Measurements from ENCODE around the gene GLP1R.

Gene GLP1R

GRCh38 chr6:39035681-39036080 lies 12.9 kb upstream of the GLP1R start:
- Histone ChIP-seq H3K36me3 (ENCODE audit: control insufficient read depth, insufficient read depth, low read length) (no peaks in the 10 kb centered on the region), H3K4me3 (replicated peaks; ENCODE audit: low read depth, low read length) (no peak overlapping the region), H3K27me3 (replicated peaks; ENCODE audit: control insufficient read depth, insufficient read depth, low read length) (peaks cover 2% of the 10 kb centered on the region)
- DNase-seq (ENCODE audit: extremely low read depth, insufficient read length): no peak
- TF ChIP-seq CTCF (IDR thresholded peaks at IDR 0.05; ENCODE audit: insufficient read depth, low read length, poor library complexity, severe bottlenecking): no peak

- H3K36me3 ChIP-seq (ENCODE audit: control insufficient read depth, insufficient read depth, low read length): no peaks in the 10 kb centered on the region
- peak; percentile 43 for DNase-seq (ENCODE audit: extremely low read depth, insufficient read length)
- peaks cover 2% of the 10 kb centered on the region for H3K27me3 ChIP-seq (replicated peaks; ENCODE audit: control insufficient read depth, insufficient read depth, low read length)
- TF ChIP-seq CTCF (IDR thresholded peaks at IDR 0.05; ENCODE audit: insufficient read depth, low read length, poor library complexity, severe bottlenecking): no peak
- H3K4me3 ChIP-seq (replicated peaks; ENCODE audit: low read depth, low read length): no peak overlapping the region
Measured at GRCh38 chr6:39037082-39037508, 11.5 kb upstream of the GLP1R start.

- Histone ChIP-seq H3K4me3 (replicated peaks; ENCODE audit: low read depth, low read length) (no peak overlapping the region), H3K27me3 (replicated peaks; ENCODE audit: control insufficient read depth, insufficient read depth, low read length) (peaks cover 2% of the 10 kb centered on the region), H3K36me3 (ENCODE audit: control insufficient read depth, insufficient read depth, low read length) (no peaks in the 10 kb centered on the region)
- TF ChIP-seq CTCF (IDR thresholded peaks at IDR 0.05; ENCODE audit: insufficient read depth, low read length, poor library complexity, severe bottlenecking): no peak
- no peak for DNase-seq (ENCODE audit: extremely low read depth, insufficient read length)
Measured at GRCh38 chr6:39037707-39038106, 10.9 kb upstream of the GLP1R start.

GRCh38 chr6:39040080-39040673 lies 8.4 kb upstream of the GLP1R start:
- DNase-seq (ENCODE audit: extremely low read depth, insufficient read length): no peak
- Histone ChIP-seq H3K4me3 (replicated peaks; ENCODE audit: low read depth, low read length) (no peak overlapping the region), H3K27me3 (replicated peaks; ENCODE audit: control insufficient read depth, insufficient read depth, low read length) (peaks cover 2% of the 10 kb centered on the region), H3K36me3 (ENCODE audit: control insufficient read depth, insufficient read depth, low read length) (no peaks in the 10 kb centered on the region)
- no peak for TF ChIP-seq CTCF (IDR thresholded peaks at IDR 0.05; ENCODE audit: insufficient read depth, low read length, poor library complexity, severe bottlenecking)

GRCh38 chr6:39041072-39041471 lies 7.5 kb upstream of the GLP1R start:
- Histone ChIP-seq H3K36me3 (ENCODE audit: control insufficient read depth, insufficient read depth, low read length) (no peaks in the 10 kb centered on the region), H3K27me3 (replicated peaks; ENCODE audit: control insufficient read depth, insufficient read depth, low read length) (peaks cover 2% of the 10 kb centered on the region), H3K4me3 (replicated peaks; ENCODE audit: low read depth, low read length) (no peak overlapping the region)
- no peak for DNase-seq (ENCODE audit: extremely low read depth, insufficient read length)
- no peak for TF ChIP-seq CTCF (IDR thresholded peaks at IDR 0.05; ENCODE audit: insufficient read depth, low read length, poor library complexity, severe bottlenecking)

GRCh38 chr6:39043776-39044175 lies 4.8 kb upstream of the GLP1R start:
- no peak for DNase-seq (ENCODE audit: extremely low read depth, insufficient read length)
- H3K36me3 ChIP-seq (ENCODE audit: control insufficient read depth, insufficient read depth, low read length): no peaks in the 10 kb centered on the region
- TF ChIP-seq CTCF (IDR thresholded peaks at IDR 0.05; ENCODE audit: insufficient read depth, low read length, poor library complexity, severe bottlenecking): no peak
- H3K27me3 ChIP-seq (replicated peaks; ENCODE audit: control insufficient read depth, insufficient read depth, low read length): peaks cover 3% of the 10 kb centered on the region
- no peak overlapping the region for H3K4me3 ChIP-seq (replicated peaks; ENCODE audit: low read depth, low read length)

Data from GM06990 (cell line).